ENCODE data around the gene TSHZ2.
"Not testable (repeated sequence)": the region's sequence is repeated elsewhere in the genome, so short reads cannot be mapped to it uniquely, and the experiment has no call there.

Gene TSHZ2

GRCh38 chr20:53529658-53530057 lies 557.5 kb downstream of the TSHZ2 start:
- no peak overlapping the region for H3K4me3 ChIP-seq (ENCODE audit: low read length)
- DNase-seq (ENCODE audit: low read depth), result no peak
- TF ChIP-seq, protein P1, sequence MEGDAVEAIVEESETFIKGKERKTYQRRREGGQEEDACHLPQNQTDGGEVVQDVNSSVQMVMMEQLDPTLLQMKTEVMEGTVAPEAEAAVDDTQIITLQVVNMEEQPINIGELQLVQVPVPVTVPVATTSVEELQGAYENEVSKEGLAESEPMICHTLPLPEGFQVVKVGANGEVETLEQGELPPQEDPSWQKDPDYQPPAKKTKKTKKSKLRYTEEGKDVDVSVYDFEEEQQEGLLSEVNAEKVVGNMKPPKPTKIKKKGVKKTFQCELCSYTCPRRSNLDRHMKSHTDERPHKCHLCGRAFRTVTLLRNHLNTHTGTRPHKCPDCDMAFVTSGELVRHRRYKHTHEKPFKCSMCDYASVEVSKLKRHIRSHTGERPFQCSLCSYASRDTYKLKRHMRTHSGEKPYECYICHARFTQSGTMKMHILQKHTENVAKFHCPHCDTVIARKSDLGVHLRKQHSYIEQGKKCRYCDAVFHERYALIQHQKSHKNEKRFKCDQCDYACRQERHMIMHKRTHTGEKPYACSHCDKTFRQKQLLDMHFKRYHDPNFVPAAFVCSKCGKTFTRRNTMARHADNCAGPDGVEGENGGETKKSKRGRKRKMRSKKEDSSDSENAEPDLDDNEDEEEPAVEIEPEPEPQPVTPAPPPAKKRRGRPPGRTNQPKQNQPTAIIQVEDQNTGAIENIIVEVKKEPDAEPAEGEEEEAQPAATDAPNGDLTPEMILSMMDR (conservative IDR thresholded peaks at IDR 0.05; ENCODE audit: low read length), result no peak

GRCh38 chr20:53530440-53530839 lies 558.3 kb downstream of the TSHZ2 start:
- TF ChIP-seq, protein P1 (conservative IDR thresholded peaks at IDR 0.05; ENCODE audit: low read length), result no peak
- H3K4me3 ChIP-seq (ENCODE audit: low read length), result no peak overlapping the region
- DNase-seq (ENCODE audit: low read depth), result no peak

GRCh38 chr20:53532654-53533312 lies 560.6 kb downstream of the TSHZ2 start:
- H3K4me3 ChIP-seq (ENCODE audit: low read length); DNase-seq (ENCODE audit: low read depth): not testable (repeated sequence)

DNA sequence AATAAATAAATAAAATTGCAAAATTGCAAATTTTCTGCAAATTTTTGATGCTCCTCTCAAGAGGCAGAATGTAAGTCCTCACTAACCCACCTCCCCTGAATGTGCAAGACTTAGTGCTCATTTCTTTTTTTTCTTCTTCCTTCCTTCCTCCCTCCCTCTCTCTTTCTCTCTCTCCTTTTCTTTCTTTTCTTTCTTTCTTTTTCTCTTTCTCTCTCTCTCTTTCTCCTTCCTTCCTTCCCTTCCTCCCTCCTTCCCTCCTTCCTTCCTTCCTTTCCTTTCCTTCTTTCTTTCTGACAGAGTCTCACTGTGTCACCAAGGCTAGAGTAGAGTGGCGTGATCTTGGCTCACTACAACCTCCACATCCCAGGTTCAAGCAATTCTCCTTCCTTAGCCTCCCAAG lies 561.3 kb downstream of the TSHZ2 start:
- no peak overlapping the region for H3K4me3 ChIP-seq (ENCODE audit: low read length)
- TF ChIP-seq, protein P1 (conservative IDR thresholded peaks at IDR 0.05; ENCODE audit: low read length), result no peak
- DNase-seq (ENCODE audit: low read depth), result no peak

GRCh38 chr20:53534037-53534436 lies 561.9 kb downstream of the TSHZ2 start:
- DNase-seq (ENCODE audit: low read depth), result no peak
- TF ChIP-seq, protein P1 (conservative IDR thresholded peaks at IDR 0.05; ENCODE audit: low read length), result no peak
- no peak overlapping the region for H3K4me3 ChIP-seq (ENCODE audit: low read length)

DNA sequence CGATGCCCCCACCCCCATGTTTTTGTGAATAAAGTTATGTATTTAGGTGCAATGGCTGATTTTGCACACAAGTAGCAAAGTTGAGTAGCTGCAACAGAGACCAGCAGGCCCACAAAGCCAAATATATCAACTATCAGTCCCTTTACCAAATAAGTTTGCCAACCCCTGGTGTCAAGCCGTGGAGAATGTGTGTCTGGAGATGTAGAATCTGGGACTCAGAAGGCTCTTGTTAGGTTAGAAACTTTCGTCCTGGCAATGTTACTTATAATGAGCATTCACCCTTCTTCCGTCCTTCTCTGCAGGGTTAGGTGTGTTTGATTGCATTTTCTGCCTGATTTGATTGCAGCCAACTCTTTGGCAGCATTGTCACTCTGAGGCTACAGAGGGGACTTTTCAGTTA lies 563.7 kb downstream of the TSHZ2 start:
- DNase-seq (ENCODE audit: low read depth), result no peak
- TF ChIP-seq, protein P1 (conservative IDR thresholded peaks at IDR 0.05; ENCODE audit: low read length), result no peak
- no peak overlapping the region for H3K4me3 ChIP-seq (ENCODE audit: low read length)

GRCh38 chr20:53536382-53536781 lies 564.2 kb downstream of the TSHZ2 start:
- H3K4me3 ChIP-seq (ENCODE audit: low read length); DNase-seq (ENCODE audit: low read depth): not testable (repeated sequence)

GRCh38 chr20:53539516-53539915 lies 567.4 kb downstream of the TSHZ2 start:
- no peak for DNase-seq (ENCODE audit: low read depth)

More at GRCh38 chr20:53539516-53539915, 567.4 kb downstream of the TSHZ2 start:
- H3K4me3 ChIP-seq (ENCODE audit: low read length), result no peak overlapping the region
- TF ChIP-seq, protein P1 (conservative IDR thresholded peaks at IDR 0.05; ENCODE audit: low read length), result no peak
